Left kidney (tissue), 2 donors: ENCODE measurements around the gene GSN. TPM values are rescaled to one million over a fixed set of nuclear protein-coding genes. Genes with fewer than 3 reads are reported as not detected.

Source experiments
- DNase-seq: peaks from one replicate; pipeline ENCODE4 v3.0.0-alpha.2; 2013
- polyA plus RNA-seq: library from polyadenylated mRNA; unstranded; fragments of 120-200 nt; gene quantifications from one replicate; pipeline ENCODE4 v1.2.1, GENCODE V29; 2013; ENCODE audit not compliant: insufficient read length

Gene GSN
- polyA plus RNA-seq, 1 donor, result 161 TPM

GRCh38 chr9:121271368-121272341 lies 3.7 kb downstream of the GSN start:
- no peak for DNase-seq

- no peak for DNase-seq
These were observed 4.5 kb downstream of the GSN start for GRCh38 chr9:121272401-121272948.

GRCh38 chr9:121273064-121273775 lies 5.3 kb downstream of the GSN start:
- DNase-seq, result no peak

GRCh38 chr9:121274851-121275250 lies 6.9 kb downstream of the GSN start:
- no peak for DNase-seq

- DNase-seq, result no peak
These were observed 8.1 kb downstream of the GSN start for GRCh38 chr9:121275781-121276658.

- DNase-seq, result no peak
These were observed 9.1 kb downstream of the GSN start for GRCh38 chr9:121277026-121277425.

- DNase-seq, result no peak
These were observed 9.7 kb downstream of the GSN start for GRCh38 chr9:121277518-121278295.

DNA sequence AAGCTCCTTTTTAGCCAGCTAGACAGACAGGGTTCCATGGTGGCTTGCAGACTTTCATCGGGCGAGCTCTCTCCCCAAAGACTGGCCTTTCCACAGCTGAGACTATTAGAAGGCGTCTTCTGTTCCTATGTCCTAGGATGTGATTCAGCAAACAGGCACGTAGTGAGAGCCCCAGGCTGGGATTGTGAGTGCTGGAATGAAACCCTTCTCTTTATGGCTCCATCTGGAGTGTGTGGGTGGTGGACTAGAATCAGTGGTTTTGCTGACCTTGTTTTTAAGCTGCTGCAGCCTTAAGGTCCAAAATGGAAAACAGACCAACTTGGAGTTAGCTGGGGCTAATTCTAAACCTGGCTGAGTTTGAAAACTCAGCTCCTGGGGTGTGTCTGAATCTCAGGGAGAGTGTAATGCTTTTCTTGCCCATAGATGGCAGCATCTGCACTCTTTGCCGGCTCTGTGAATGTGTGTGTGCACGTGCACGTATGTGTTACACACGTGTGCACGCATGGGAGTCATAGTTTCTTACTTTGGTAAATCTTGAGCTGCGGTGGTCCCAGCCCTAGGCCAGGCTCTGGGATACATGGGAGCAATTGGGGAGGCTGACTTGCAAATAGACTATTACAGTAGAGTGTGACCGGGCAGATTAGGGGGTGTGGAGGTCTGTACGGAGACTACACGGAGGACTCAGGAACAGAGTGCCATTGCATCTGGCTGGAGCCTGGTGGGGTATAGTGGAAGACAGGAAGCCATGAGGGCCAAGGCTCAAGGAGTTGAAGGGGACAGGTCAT lies 10.7 kb downstream of the GSN start:
- peak; percentile 76 for DNase-seq

GRCh38 chr9:121279776-121280388 lies 11.9 kb downstream of the GSN start:
- no peak for DNase-seq

DNA sequence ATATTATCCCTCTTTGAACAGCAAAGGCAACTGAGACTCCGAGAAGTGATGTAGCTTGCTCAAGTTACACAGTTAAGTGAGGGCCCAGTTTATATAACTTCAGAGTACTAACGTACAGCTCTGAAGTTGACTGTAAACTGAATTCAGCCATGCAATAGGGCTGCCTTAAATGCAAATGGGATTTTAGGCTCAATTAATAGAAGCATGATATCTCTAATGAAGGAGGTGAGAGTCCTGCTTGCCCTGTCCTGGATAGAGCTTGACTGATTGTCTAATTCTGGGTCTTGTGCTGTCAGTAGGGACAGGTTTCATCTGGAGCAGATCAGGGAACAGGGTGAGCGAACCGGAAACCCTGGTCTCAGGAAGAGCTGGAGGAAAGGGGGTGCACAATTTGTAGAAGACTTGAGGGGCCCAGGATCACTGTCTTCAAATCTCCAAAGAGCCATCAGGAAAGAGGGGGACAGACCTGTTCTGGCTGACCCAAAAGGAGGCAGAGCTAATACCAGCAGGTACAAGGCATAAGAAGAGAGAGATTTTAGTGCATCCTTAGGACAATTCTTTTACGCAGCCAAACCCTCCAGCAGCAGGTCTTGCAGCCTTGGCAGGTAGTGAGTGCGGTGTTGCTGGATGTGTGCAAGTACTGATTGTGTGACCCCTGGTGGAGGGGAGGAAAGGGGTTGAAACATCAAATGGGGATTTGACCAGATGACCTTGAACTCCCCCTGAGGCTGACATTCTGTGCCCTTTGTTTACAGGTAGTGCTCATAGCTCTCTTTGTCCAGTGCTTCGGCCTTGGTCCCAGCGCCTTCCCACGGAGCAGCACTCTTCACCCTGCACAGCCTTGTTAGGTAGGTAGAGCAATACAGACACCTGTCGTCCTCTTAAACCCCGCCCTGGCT lies 13.0 kb downstream of the GSN start:
- no peak for DNase-seq

- no peak for DNase-seq
These were observed 13.8 kb downstream of the GSN start for GRCh38 chr9:121281614-121282276.

GRCh38 chr9:121282277-121283079 lies 14.5 kb downstream of the GSN start:
- no peak for DNase-seq

- DNase-seq, result no peak
These were observed 15.1 kb downstream of the GSN start for GRCh38 chr9:121283080-121283398.

GRCh38 chr9:121283856-121284732 lies 16.1 kb downstream of the GSN start:
- DNase-seq, result no peak

- no peak for DNase-seq
These were observed 16.9 kb downstream of the GSN start for GRCh38 chr9:121284733-121285451.
